B cell (primary cell): Measurements from ENCODE around the gene IL34. TPM values are rescaled to one million over a fixed set of nuclear protein-coding genes. Genes with fewer than 3 reads are reported as not detected.

ENCODE experiments used
- ATAC-seq: fragments of 200-7000 bp; cut with Tn5 transposase; one replicate; pipeline ENCODE4 v1.10.0; 2021; ENCODE audit warnings: low read depth, mild to moderate bottlenecking, moderate number of reproducible peaks, moderate library complexity
- CTCF ChIA-PET: fragments of 350-600 bp; sonication (Branson Sonifier 250); formaldehyde crosslinking; loops from one replicate; lab custom pipeline; 2021; ENCODE audit warnings: antibody characterized with exemption, inconsistent platforms; lab: Charles Lee
- POLR2A ChIA-PET: fragments of 350-600 bp; sonication (Branson Sonifier 250); formaldehyde crosslinking; loops from one replicate; lab custom pipeline; 2021; ENCODE audit warnings: antibody characterized with exemption; lab: Charles Lee
- DNase-seq: peaks from one replicate; pipeline ENCODE4 v3.0.0; 2013
- H2AFZ ChIP-seq: 2 replicates; pipeline ENCODE4 v1.6.1; 2012; ENCODE audit warnings: mild to moderate bottlenecking, low read depth, low read length; ENCODE audit not compliant: insufficient read depth, poor library complexity, severe bottlenecking
- H3K27ac ChIP-seq, 2 donors: 1 replicate in 1 of 2; 2 replicates in 1 of 2; pipeline ENCODE4 v1.5.1; 2012 to 2013; ENCODE audit warnings: low read length in 2 of 2, mild to moderate bottlenecking in 2 of 2, moderate library complexity in 1 of 2
- H3K27me3 ChIP-seq, 4 experiments: fragments of 200-600 bp in 1 of 4; sonication (generic) in 1 of 4; replicated peaks in 1 of 4; 1 replicate in 2 of 4; 2 replicates in 2 of 4; pipeline versions ENCODE4 v1.6.1 to v1.7.0; 2013 to 2016; ENCODE audit warnings: low read length in 3 of 4, mild to moderate bottlenecking in 2 of 4, mixed read lengths in 1 of 4, moderate library complexity in 1 of 4; ENCODE audit not compliant: insufficient read depth in 4 of 4, control insufficient read depth in 3 of 4; ENCODE audit errors: control extremely low read depth in 1 of 4
- H3K36me3 ChIP-seq, 2 experiments: replicated peaks in 1 of 2; 1 replicate in 1 of 2; 2 replicates in 1 of 2; pipeline versions ENCODE4 v1.6.1 to v1.7.1; 2013; ENCODE audit warnings: low read length in 1 of 2; ENCODE audit not compliant: insufficient read depth in 2 of 2, control insufficient read depth in 1 of 2; ENCODE audit errors: control extremely low read depth in 1 of 2, extremely low read depth in 1 of 2
- H3K4me1 ChIP-seq, 2 donors: fragments of 200-600 bp in 1 of 2; sonication (generic) in 1 of 2; 1 replicate in 1 of 2; 2 replicates in 1 of 2; pipeline versions ENCODE4 v1.5.1 to v1.6.1; 2013 to 2017; ENCODE audit warnings: low read length in 2 of 2; ENCODE audit not compliant: control insufficient read depth in 2 of 2, insufficient read depth in 2 of 2
- H3K4me2 ChIP-seq: replicated peaks from 2 replicates; pipeline ENCODE3; 2012; ENCODE audit warnings: mild to moderate bottlenecking, low read depth, low read length; ENCODE audit not compliant: poor library complexity, severe bottlenecking
- H3K4me3 ChIP-seq, 5 experiments: fragments of 200-600 bp in 1 of 5; sonication (generic) in 1 of 5; 1 replicate in 3 of 5; 2 replicates in 2 of 5; pipeline versions ENCODE4 v1.5.1 to v1.7.0; 2011 to 2016; ENCODE audit warnings: low read length in 4 of 5, mild to moderate bottlenecking in 4 of 5, low read depth in 2 of 5, control low read depth in 1 of 5, moderate library complexity in 1 of 5; ENCODE audit not compliant: insufficient read depth in 1 of 5; ENCODE audit errors: control extremely low read depth in 1 of 5, extremely low read depth in 1 of 5
- H3K79me2 ChIP-seq: fragments of 200-600 bp; sonication (generic); one replicate; pipeline ENCODE4 v1.6.0; 2016; ENCODE audit warnings: low read length; ENCODE audit not compliant: control insufficient read depth, insufficient read depth
- H3K9ac ChIP-seq: fragments of 200-600 bp; sonication (generic); 2 replicates; pipeline ENCODE4 v1.6.1; 2017; ENCODE audit warnings: mild to moderate bottlenecking, low read length, moderate library complexity
- H3K9me3 ChIP-seq, 3 donors: one replicate each; pipeline versions ENCODE4 v1.6.1 to v1.7.1; 2013; ENCODE audit warnings: low read length in 2 of 3; ENCODE audit not compliant: control insufficient read depth in 2 of 3, insufficient read depth in 1 of 3; ENCODE audit errors: control extremely low read depth in 1 of 3
- H4K20me1 ChIP-seq: 2 replicates; pipeline ENCODE4 v1.6.0; 2012; ENCODE audit warnings: mild to moderate bottlenecking, low read length; ENCODE audit not compliant: insufficient read depth, control insufficient read depth, poor library complexity, severe bottlenecking
- H3K27ac Mint-ChIP-seq: one replicate; pipeline ENCODE4 v1.8.0; 2021; ENCODE audit warnings: mixed read lengths
- H3K27me3 Mint-ChIP-seq: one replicate; pipeline ENCODE4 v1.8.0; 2021; ENCODE audit warnings: mixed read lengths
- H3K4me1 Mint-ChIP-seq: one replicate; pipeline ENCODE4 v1.8.0; 2021; ENCODE audit warnings: mixed read lengths
- H3K4me3 Mint-ChIP-seq: one replicate; pipeline ENCODE4 v1.8.0; 2021; ENCODE audit warnings: mixed read lengths
- H3K9me3 Mint-ChIP-seq: one replicate; pipeline ENCODE4 v1.8.0; 2022; ENCODE audit warnings: mixed read lengths; ENCODE audit not compliant: insufficient read depth
- CTCF ChIP-seq: fragments of 200-600 bp; IDR thresholded peaks from one replicate; pipeline ENCODE4 v1.8.0; 2022; ENCODE audit warnings: antibody characterized with exemption, mild to moderate bottlenecking
- EZH2 ChIP-seq: IDR thresholded peaks from 2 replicates; pipeline ENCODE4 v1.6.1; 2012; ENCODE audit warnings: borderline replicate concordance, low read depth, mild to moderate bottlenecking, moderate library complexity, low read length; ENCODE audit not compliant: insufficient read depth, poor library complexity, severe bottlenecking
- WGBS: methylation state at CpG from one replicate; pipeline ENCODE4 v1.1.5; 2013; ENCODE audit warnings: missing lambda C conversion rate; ENCODE audit not compliant: insufficient coverage; 5-methylcytosine and 5-hydroxymethylcytosine counted together
- intact Hi-C: fragments of 100-400 bp; cut with micrococcal nuclease; formaldehyde crosslinking; loops from one replicate; pipeline ENCODE4 v1.10.0; 2022
- polyA plus RNA-seq: library from polyadenylated mRNA; depleted of rRNA; stranded (reverse); fragments of >200 nt; gene quantifications from 2 replicates; pipeline ENCODE4 v1.2.3, GENCODE V29; 2012
- total RNA-seq, 2 donors: library from RNA; stranded (reverse); fragments of 120-200 nt in 1 of 2; gene quantifications; 1 replicate in 1 of 2; 2 replicates in 1 of 2; pipeline versions ENCODE4 v1.2.3 to v1.2.4, GENCODE V29; 2013 to 2022

The IL34 gene
- total and polyA plus RNA-seq, 2 donors (not counting 1 experiment from before 2014, with no cell fraction given) = 0.09 TPM; not detected in 1

- Histone ChIP-seq H3K9ac (no peak overlapping the region), H3K79me2 (no peaks in the 10 kb centered on the region), H3K4me1 (no peaks in the 10 kb centered on the region), H2AFZ (no peak overlapping the region), H3K4me3 (no peak overlapping the region), H3K36me3 (peaks cover 0 to 29% of the 10 kb centered on the region in 2 experiments), H3K27ac (no peak overlapping the region), H3K4me2 (no peak overlapping the region), H3K27me3 (no peaks in the 10 kb centered on the region), H4K20me1 (peaks cover 8% of the 10 kb centered on the region), H3K9me3 (peaks cover 0 to 3% (median 0%) of the 10 kb centered on the region in 3 donors)
- intact Hi-C loops = no loop called here
- 98% methylated on average over 5 of the region's 5 CpGs for WGBS
- H3K27ac Mint-ChIP-seq = no peak overlapping the region
- DNase-seq (no peak), ATAC-seq (no peak)
- no peaks in the 10 kb centered on the region for H3K27me3 Mint-ChIP-seq
- ChIA-PET CTCF (no interaction called here), POLR2A (interaction anchor here (0.6 kb wide), 1 partner anchor 1353 kb away, joined by 7 read pairs; no protein-coding TSS in a partner anchor)
- TF ChIP-seq EZH2 = no peak
- TF ChIP-seq CTCF = no peak
- H3K4me3 Mint-ChIP-seq = no peak overlapping the region
- no peaks in the 10 kb centered on the region for H3K9me3 Mint-ChIP-seq
- H3K4me1 Mint-ChIP-seq = no peaks in the 10 kb centered on the region
Observed at GRCh38 chr16:70709457-70709856, 63.1 kb downstream of the IL34 start.

- Mint-ChIP-seq H3K27me3 (no peaks in the 10 kb centered on the region), H3K4me1 (no peaks in the 10 kb centered on the region), H3K27ac (no peak overlapping the region), H3K4me3 (no peak overlapping the region), H3K9me3 (no peaks in the 10 kb centered on the region)
- ChIA-PET CTCF (no interaction called here), POLR2A (no interaction called here)
- 56% methylated on average over 7 of the region's 7 CpGs for WGBS
- ATAC-seq (no peak), DNase-seq (no peak)
- no peaks in the 10 kb centered on the region for H3K4me1 ChIP-seq
- H3K27me3 ChIP-seq = no peaks in the 10 kb centered on the region
- no peak overlapping the region for H3K4me2 ChIP-seq
- no peaks in the 10 kb centered on the region for H3K79me2 ChIP-seq
- H2AFZ ChIP-seq = no peak overlapping the region
- intact Hi-C loops = no loop called here
- TF ChIP-seq CTCF (no peak), EZH2 (no peak)
- H3K4me3 ChIP-seq = no peak overlapping the region
- no peak overlapping the region for H3K27ac ChIP-seq
- peaks cover 0 to 3% (median 0%) of the 10 kb centered on the region in 3 donors for H3K9me3 ChIP-seq
- peaks cover 8% of the 10 kb centered on the region for H4K20me1 ChIP-seq
- peaks cover 0 to 29% of the 10 kb centered on the region in 2 experiments for H3K36me3 ChIP-seq
- H3K9ac ChIP-seq = no peak overlapping the region
Observed at GRCh38 chr16:70709942-70710341, 63.6 kb downstream of the IL34 start.

Other genes starting within 250 kb of the IL34 start
- 71.3 and 77.1 TPM in 2 replicates for gene ST3GAL2, start 207.5 kb upstream of the IL34 start, total RNA-seq
- gene ST3GAL2, start 207.5 kb upstream of the IL34 start, polyA plus RNA-seq = 15.8 and 18.2 TPM in 2 replicates
- 24.8 and 24.9 TPM in 2 replicates for gene FCSK, start 192.0 kb upstream of the IL34 start, total RNA-seq
- 19.4 and 27.0 TPM in 2 replicates for gene FCSK, start 192.0 kb upstream of the IL34 start, polyA plus RNA-seq
- gene COG4, start 123.0 kb upstream of the IL34 start, total RNA-seq = 55.9 and 60.6 TPM in 2 replicates
- 27.7 and 49.4 TPM in 2 replicates for gene COG4, start 123.0 kb upstream of the IL34 start, polyA plus RNA-seq
- 266 and 278 TPM in 2 replicates for gene SF3B3, start 122.7 kb upstream of the IL34 start, total RNA-seq
- 67.1 and 75.7 TPM in 2 replicates for gene SF3B3, start 122.7 kb upstream of the IL34 start, polyA plus RNA-seq
- 1.6 and 2.6 TPM in 2 replicates for gene MTSS2, start 39.5 kb downstream of the IL34 start, total RNA-seq
- 1.6 and 3.1 TPM in 2 replicates for gene MTSS2, start 39.5 kb downstream of the IL34 start, polyA plus RNA-seq
- gene VAC14, start 154.6 kb downstream of the IL34 start, total RNA-seq = 59.7 and 64.7 TPM in 2 replicates
- 42.6 and 43.2 TPM in 2 replicates for gene VAC14, start 154.6 kb downstream of the IL34 start, polyA plus RNA-seq